ENCODE measurements around the gene CERKL.
"Not testable (repeated sequence)": the region's sequence is repeated elsewhere in the genome, so short reads cannot be mapped to it uniquely, and the experiment has no call there.

CERKL gene

GRCh38 chr2:181656450-181657291 lies at the start of gene CERKL:
TSS of gene CERKL (minus strand) at chr2:181657105. CDS start at chr2:181657006, 99 bp downstream.
- DNase-seq (ENCODE audit: low read depth in 2 of 2): no peak

DNA sequence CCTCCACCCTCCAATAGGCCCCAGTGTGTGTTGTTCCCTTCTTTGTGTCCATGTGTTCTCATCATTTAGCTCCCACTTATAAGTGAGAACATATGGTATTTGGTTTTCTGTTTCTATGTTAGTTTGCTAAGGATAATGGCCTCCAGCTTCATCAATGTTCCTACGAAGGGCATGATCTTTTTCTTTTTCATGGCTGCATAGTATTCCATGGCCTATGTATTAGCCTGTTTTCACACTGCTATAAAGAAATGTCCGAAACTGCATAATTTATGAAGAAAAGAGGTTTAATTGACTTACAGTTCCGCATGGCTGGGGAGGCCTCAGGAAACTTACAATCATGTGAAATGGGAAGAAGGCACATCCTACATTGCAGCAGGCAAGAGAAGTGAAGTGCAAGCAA lies 45.6 kb upstream of the CERKL start:
- not testable (repeated sequence) for DNase-seq (ENCODE audit: low read depth in 2 of 2)

- DNase-seq (ENCODE audit: low read depth in 2 of 2): no peak
Observed at GRCh38 chr2:181698223-181698622, 41.3 kb upstream of the CERKL start.

GRCh38 chr2:181697571-181697970 lies 40.7 kb upstream of the CERKL start:
- DNase-seq (ENCODE audit: low read depth in 2 of 2): no peak

DNA sequence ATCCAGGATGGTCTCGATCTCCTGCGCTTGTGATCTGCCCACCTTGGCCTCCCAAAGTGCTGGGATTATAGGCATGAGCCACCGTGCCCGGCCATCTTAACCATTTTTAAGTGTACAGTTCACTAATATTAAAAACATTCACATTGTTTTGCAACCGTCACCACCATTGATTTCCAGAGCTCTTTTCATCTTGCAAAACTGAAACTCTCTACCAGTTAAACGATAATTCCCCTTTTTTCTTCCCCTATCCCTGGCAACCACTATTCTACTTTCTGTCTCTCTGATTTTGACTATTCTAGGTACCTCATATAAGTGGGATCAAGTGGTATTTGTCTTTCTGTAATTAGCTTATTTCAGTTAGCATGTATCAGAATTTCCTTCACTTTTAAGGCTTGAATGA lies 40.2 kb upstream of the CERKL start:
- no peak for DNase-seq (ENCODE audit: low read depth in 2 of 2)

DNA sequence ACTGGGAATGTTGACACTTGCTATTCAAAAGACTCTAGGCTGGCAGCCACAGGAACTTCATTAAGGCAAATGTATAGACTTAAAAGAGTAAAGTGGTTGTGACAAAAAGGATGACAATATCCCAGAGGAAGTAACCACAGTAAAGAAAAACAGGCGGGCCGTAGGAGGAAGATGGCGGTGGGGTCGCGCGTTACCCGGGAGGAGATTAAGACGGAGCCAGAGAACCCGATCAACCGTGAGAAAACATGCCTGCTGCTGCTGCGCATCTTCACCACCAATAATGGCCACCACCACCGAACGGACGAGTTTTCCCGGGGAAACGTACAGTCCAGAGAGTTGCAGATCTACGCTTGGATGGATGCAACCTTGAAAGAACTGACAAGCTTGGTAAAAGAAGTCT lies 37.4 kb upstream of the CERKL start:
- DNase-seq (ENCODE audit: low read depth in 2 of 2): no peak

DNA sequence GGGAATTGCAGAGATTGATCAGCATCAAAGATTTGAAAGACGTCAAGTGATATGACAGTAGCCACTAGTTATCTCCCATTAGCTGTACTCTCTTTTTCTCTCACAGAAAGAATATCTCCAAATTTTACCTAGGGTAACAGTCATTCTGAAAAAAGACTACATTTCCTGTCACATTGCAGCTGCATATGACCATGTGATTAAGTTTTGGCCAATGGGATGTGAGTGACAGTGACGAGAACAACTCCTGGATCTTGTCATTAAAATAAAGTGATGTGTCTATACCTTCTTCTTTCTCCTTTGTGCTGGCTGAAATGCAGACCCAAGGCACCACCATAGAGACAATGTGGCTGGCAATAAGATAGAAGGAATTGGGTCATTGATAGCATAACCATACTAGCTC lies 34.0 kb upstream of the CERKL start:
- DNase-seq (ENCODE audit: low read depth in 2 of 2): no peak

DNA sequence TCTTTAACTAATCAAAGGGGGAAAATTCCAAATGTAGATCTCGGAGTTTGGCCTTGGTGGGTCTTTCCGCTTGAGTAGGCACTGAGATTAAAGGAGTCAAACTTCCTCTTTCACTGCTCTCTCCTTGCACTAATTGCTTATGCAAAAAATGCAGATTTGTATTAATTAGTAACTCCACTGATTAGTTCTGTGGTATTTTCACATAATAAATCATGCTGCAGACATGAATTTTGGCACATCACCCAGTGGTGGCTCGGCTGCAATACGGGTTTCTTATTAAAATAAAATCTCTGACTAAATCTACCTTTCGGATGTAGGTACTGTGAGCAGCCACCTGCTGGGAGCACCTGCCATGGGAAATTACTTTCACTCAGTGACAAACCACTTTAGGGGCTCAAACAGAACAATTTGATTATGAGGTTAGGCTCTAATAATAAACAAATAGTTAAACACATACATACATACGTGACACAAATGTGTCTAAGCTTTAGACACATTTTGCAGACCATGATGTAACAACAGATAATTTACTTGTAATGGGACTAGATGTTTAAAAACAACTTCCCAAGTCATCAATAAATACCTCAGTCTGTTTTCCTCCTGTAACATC lies 29.8 kb upstream of the CERKL start:
- DNase-seq (ENCODE audit: low read depth in 2 of 2): no peak

GRCh38 chr2:181685150-181685688 lies 28.3 kb upstream of the CERKL start:
- DNase-seq (ENCODE audit: low read depth in 2 of 2): no peak

- DNase-seq (ENCODE audit: low read depth in 2 of 2): no peak
Observed at GRCh38 chr2:181684454-181685149, 27.7 kb upstream of the CERKL start.

DNA sequence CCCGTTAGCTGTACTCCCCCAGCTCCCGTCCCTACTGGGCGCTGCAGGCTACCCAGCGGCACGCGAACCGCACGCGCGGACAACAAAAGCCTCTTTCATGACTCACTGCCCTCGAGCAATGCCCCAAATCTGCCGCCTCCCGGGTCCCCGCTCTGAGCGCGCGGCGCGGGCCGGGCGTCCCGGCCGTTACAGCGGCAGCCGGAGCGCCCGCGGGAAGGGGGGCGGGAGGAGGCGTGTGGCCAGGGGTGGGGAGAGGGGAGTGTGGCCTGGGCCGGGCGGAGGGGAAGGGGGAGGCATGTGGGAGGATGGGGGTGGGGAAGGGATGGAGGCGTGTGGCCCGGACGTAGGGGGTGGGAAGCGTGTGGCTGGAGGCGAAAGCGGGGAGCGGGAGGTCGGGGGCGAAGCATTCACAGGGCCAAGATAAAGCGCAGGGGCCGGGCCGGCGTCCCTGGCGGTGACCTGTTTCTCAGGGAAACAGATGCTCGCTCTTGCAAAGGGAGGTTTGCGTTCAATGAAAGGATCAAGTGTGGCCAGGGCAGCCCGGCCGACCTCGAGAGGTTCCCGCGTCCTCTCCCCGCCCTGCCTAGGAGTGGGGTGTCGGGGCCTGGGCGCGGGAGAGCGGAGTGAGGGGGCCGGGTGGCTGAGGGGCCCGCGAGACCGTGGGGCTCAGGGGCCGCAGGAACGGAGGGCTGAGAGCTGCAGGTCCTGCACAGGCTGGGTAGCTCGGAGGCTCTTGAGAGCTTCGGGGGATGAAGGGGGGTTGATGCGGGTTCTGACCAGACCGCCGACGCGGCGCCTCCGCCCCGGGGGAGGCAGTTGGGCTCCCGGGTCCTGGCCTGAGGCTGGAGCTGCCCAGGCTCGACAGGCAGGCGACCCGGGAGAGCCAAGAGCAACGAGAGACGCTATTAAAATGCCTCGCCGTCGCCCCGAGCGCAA lies 26.9 kb upstream of the CERKL start:
- no peak for DNase-seq (ENCODE audit: low read depth in 2 of 2)

DNA sequence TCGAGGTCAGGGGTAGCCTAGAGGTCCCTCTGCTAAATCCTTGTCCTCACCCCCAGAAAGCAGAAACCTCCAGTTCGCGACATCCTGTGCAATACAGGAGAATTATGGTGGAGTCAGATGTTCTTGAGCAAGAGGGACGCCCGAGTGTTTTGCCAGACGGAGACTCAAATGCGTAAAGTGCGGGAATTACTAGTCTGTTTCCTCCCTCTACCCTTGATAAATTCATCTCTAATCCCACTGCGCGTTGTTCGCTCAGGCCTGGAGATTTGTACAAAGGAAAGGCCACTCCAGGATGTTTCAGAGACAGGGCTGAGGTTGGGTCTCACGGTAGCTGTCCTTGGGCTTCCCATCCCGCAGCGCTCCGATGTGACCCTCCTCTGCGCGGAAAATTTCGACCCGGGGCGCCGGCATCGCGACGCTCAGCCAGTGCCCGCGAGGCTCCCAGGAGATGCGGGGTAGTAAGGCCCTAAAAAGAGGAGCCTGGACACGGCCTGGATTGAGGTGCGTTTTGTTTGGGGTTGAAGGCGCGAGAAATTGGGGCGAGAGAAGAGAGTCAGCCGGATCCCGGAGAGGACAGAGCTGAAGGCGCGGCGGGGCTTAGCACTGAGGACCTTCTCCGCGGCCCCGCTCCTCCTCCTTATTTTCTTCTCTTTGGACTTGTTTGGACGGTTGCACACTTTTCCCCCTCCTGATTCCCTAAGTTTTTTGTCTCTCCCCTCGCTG lies 26.1 kb upstream of the CERKL start:
- DNase-seq (ENCODE audit: low read depth in 2 of 2): no peak

GRCh38 chr2:181682026-181682789 lies 25.3 kb upstream of the CERKL start:
- DNase-seq (ENCODE audit: low read depth in 2 of 2): no peak

DNA sequence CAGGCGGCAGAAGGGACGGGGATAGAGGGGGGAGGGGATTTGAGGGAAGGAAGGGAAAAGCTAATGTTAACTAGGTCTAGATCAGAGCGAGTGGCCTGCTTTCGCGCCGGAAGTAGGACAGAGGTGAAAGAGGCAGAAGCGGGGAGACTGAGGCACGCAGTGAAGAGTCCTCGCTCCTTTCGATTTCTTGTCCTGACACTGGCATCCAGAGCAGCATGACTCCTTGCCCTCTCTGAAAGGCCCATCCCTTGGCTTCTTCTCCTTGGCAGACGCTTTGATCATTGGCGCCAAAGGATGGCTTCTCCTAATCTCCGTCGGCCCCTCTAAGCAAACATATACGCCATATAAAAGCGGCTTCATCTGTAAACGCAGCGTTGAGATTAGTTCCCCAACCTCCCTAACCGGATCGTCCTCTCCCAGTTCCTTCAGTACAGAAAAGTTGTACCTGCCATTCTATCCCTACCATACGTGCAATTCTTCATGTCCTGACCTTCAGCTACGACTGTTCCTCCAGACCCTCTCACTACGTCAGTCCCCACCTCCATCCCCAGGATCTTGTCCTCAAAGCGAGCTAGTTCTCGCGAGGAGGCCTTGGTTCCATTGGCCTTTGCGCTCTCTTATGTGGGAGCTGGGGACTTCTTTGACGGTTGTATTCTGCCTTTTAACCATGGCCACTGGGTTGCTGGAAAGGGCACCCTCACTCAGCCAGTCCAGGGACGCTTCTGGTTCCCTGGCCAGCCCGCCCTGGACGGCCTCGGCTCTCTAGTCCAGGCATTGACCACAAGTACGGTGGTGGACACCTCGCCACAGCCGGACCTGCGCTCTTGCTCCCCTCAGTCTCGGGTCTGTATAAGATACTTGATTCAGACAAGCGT lies 24.3 kb upstream of the CERKL start:
- no peak for DNase-seq (ENCODE audit: low read depth in 2 of 2)

DNA sequence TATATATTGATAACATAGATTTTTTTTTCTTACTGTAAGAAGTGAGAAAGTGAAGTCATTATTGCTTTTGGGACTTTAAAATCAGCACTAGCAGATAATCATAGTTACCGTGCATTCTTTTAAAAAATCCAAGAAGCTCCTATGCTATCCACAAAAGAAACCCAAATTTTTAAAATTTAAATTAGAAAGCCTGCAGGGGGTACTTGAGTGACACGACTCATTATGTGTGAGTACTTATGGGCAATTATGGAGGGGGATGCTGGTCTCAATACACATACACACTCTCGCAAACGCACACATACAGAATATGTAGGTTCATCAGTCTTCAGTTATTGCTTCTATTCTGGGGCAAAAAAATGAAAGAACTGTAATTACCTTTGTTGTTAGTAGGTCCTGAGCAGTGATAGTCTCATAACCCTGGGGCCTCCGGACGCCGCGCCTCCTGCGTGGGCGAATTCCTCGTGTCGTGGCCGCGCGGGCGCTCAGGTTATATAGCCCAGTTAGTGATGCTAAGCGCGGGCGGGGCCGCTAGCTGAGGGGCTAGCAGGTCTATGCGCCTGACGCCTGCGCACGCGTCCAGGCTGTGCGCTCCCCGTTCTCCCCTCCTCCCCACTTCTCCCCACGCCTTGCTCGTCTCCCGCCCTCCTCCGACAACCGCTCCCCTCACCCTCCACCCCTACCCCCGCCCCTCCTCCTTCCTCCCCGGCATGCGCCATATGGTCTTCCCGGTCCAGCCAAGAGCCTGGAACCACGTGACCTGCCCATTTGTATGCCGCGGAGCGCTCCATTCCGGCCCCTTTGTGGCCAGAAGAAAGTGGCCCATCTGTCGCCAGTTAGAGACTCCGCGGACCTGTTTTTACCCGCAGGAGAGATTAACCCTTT lies 23.4 kb upstream of the CERKL start, which contains the start of gene NEUROD1:
TSS of gene NEUROD1 (minus strand) at position 463 of the 882 bp plus-strand sequence. CDS start 1,657 bp downstream, outside the sequence.
- DNase-seq (ENCODE audit: low read depth in 2 of 2): no peak

GRCh38 chr2:181679544-181679979 lies 22.7 kb upstream of the CERKL start:
- DNase-seq (ENCODE audit: low read depth in 2 of 2): no peak

GRCh38 chr2:181678861-181679543 lies 22.1 kb upstream of the CERKL start:
- no peak for DNase-seq (ENCODE audit: low read depth in 2 of 2)

Data from stimulated activated CD4-positive, alpha-beta T cell treated with anti-CD3 and anti-CD28 coated beads, Interleukin-15, amount 100 ng/mL, for 48 hours (primary cell).